Hypothalamus (tissue), 51 donors: ENCODE measurements around the gene ZNF316.
"Not testable (repeated sequence)": the region's sequence is repeated elsewhere in the genome, so short reads cannot be mapped to it uniquely, and the experiment has no call there.

ENCODE experiments used
- DNase-seq, 51 donors: peaks; one replicate each; lab custom pipeline; 2025; lab: John Stamatoyannopoulos, UW

The ZNF316 gene

DNA sequence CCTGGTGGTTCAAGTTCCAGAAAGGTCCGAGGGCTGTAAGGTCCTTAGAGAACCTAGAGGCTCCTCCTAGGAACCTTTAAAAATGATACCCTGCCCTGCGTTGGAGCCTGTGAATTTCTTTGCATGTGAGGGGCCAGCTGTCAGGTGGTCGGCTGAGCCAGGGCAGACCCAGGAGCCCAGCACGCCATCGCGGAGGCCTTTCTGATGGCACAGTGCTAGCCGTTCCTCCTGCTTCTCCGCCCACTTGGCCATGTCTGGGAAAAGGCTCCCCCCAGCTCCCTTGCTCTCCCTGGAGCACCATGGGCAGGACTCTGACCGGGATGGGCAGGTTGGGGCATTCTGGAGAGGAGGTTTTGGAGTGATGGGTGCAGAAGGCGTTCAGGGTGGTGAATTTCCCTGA, 7.6 kb downstream of the ZNF316 start:
- no peak for DNase-seq

DNA sequence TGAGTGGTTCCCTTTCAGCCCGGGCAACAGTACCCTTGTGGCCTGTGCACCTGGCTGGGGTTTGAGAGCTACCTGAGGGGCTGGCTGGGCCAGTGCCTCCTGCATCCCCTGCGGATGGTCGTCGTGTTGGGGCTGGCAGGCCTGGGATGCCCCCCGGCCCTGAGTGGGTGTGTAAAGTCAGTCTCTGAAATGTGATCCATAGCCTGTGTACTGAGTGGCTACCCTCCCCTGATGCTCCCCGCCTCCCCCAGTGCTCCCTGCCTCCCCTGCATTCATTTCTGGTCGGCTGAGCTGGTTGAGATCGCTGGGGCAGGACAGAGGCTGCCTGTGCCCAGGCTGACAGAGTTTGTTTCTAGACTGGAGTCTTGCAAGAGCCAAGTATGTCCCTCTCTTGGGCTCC, 9.3 kb downstream of the ZNF316 start:
- no peak for DNase-seq

DNA sequence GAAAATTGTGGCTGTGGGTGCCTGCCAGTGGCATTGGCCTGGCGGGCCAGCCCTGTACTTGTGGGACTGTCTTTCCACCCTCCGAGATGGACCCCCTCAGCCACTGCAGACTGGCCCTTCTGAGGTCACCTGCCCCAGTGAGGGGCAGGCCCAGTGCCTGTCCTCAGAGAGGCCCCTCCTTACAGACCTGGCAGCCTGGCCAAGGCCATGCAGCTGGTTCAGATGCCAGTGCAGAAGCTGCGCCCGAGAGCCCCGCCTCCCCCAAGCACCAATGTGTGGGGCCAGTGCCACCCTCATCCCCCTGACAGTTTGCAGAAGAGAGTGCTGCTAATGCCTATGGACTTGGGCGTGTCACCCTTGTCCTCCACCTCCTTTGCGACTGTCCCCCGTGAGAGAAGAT, 10.0 kb downstream of the ZNF316 start:
- DNase-seq = no peak

DNA sequence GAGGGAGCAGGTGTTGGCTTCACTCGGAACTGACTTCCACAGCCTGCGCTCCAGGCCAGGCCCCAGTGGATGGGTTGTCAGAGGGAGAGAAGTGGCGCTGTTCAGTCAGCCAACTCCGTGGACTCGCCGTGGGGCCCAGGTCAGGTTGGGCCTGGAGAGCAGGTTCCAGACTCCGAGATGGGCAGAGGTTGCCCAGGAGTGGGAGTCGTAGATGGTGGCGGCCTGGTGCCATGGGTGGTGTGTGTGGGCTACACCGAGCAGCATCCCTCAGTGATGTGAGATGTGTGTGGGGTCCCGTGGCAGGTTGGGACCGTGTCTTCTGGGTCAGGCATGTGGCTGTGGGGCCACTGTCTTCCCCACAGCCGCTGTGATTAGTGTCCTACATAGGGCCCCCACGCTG, 10.4 kb downstream of the ZNF316 start:
- no peak for DNase-seq

DNA sequence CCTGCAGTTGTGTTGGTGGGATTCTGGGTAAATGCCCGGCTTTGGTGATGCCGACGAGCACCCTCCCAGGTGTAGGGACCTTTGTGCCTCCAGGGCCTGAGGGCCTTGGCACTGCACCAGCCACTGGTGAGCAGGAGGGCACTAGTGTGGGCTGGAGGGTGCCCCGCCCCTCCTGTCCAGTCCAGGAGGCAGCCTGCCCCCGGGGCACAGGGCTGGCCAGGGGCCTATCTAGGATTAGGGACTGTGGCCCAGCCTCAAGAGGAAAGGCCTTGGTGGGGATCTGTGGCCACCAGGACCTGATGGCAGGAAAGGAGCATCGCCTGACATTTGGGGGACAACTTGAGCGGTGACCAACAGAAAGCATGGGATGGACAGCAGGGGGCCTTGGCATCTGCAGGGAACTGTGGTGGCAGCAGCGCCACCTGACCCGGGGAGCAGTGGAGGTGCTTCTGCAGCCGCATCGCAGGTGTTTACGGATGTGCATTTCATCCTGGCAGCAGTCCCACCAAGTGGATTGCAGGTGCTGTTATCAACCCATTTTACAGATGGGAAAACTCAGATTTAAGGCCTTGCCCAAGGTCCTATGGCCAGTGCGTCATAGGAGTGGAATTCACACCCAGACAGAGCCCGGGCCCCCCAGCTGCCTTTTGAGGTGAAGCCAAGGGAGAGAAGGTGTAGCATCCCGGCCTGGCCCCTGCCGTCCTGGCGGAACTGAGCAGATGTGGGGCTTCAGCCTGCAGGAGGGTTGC, 11.1 kb downstream of the ZNF316 start:
- DNase-seq = no peak

DNA sequence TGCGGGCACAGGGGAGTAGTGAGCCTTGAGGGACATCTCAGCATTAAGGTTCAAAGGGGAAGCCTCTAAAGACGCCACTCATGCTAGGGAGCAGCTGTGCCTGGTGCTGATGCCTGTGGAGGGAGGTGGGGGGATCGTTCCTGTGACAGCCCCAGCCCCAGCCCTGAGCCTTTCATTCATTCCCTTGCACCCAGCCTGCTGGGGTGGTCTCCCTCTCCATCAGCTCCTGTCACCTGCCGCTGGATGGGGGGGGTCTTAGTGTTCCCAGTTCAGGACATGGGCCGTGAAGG, 11.6 kb downstream of the ZNF316 start:
- DNase-seq = no peak

DNA sequence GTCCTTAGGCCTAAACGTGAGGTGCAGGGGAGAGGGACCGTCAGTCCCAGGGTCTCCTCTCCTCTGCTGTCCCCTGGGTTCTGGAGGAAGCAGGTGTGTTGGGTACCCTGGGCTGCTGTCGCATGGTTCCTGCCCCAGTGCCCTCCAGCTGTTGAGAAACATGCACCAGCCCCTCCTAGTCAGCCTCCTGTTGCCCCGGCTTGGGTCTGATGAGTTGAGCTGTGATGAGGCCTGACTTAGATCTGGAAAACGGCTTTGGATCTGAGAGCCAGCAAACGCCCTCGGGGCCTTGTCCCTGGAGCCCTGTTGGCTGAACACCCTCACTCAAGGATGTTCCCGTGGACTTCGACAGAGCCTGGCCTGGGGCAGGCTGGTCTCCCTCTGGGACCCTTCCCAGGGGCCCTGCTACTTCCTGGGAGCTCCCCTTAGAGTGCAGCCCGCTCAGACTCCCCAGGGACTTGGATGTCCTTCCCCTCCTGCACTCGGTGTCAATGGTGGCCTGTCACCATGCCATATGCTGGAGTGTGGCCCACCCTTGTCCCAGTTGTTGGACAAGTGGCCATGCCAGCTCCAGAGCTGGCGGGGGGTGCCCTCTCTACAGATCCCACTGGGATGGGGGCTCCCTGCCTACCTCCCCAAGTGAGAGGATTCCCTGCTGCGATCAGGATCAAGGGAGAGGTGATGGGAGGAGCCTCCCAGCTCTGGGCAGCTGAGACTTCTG, 12.3 kb downstream of the ZNF316 start:
- no peak for DNase-seq

DNA sequence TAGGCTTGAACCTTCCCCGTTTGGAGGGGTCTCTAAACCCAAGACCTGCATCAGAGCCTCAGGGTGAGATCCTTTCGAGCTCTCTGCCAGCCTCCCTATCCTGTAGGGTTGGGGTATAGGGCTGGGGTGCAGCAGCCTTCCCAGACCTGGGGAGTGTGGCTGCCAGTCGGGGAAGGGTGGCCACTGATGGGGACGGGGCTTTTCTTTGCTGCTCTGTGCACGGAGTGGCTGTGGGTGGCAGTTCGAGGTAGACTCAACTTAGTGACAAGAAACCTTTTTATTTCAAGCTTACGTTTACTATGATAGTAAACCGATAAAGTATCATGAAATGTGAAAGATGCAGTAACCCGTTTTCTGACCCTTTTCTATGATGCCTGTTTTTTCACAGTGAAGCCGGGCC, 13.0 kb downstream of the ZNF316 start:
- no peak for DNase-seq

DNA sequence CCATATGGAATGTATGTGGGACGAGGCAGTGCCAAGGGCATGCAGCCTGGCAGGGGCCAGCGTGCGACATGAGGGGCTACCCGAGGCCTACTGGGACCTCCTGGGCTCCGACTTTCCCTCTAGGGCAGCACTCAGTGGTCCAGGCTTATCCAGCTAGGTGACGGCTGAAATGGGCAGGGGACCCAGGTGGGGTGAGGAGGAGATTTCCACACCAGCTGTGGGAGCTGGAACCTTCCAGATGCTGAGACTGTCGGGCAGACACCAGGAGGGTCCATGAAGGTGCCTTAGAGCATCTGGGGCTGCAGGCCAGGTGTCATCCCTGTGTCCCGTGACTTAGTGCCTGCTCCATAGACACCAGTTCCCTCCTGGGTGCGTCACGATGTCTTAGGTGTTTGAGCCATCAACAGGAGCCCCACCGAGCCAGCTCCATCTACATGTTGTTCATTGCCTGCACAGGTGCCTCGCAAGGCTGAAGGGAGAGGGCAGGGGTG, 13.4 kb downstream of the ZNF316 start:
- no peak for DNase-seq

DNA sequence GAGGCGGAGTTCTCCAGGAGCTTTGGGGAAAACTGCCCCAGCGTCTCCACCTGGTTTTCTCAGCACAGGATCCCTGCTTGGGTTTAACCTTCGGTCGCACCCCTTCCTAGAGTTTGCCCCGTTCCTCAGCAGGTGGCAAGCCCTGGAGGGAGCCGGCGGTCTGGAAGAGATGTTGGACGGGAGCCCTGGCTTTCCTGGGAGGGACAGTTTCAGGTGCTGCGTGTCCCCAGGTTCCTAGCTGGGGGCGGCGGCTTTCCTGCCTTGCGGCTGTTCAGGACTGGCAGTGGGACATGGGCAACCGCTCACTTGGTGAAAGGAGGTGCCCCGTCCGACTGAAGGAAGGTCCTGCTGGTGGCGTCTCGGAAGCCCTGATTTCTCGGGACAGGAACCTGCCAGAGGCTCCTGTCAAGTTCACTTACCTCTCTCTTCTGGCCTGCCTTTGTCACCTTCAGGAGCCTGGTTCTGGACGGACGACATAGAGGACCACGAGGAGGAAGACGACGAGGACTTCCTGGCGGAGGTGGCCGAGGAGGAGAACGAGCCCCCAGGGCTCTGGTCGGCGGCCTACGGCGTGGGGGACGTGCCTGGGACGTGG, 14.8 kb downstream of the ZNF316 start:
- no peak for DNase-seq

DNA sequence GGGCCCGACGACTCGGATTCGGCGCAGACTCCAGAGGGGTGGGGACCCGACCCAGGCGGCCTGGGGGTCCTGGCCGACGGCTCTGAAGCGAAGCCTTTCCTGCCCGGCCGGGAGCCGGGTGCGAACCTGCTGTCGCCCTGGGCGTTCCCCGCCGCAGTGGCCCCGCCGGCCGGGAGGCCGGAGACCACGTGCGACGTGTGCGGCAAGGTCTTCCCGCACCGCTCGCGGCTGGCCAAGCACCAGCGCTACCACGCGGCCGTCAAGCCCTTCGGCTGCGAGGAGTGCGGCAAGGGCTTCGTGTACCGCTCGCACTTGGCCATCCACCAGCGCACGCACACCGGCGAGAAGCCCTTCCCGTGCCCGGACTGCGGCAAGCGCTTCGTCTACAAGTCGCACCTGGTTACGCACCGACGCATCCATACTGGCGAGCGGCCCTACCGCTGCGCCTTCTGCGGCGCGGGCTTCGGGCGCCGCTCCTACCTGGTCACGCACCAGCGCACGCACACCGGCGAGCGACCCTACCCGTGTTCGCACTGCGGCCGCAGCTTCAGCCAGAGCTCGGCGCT, 15.4 kb downstream of the ZNF316 start:
- no peak for DNase-seq

DNA sequence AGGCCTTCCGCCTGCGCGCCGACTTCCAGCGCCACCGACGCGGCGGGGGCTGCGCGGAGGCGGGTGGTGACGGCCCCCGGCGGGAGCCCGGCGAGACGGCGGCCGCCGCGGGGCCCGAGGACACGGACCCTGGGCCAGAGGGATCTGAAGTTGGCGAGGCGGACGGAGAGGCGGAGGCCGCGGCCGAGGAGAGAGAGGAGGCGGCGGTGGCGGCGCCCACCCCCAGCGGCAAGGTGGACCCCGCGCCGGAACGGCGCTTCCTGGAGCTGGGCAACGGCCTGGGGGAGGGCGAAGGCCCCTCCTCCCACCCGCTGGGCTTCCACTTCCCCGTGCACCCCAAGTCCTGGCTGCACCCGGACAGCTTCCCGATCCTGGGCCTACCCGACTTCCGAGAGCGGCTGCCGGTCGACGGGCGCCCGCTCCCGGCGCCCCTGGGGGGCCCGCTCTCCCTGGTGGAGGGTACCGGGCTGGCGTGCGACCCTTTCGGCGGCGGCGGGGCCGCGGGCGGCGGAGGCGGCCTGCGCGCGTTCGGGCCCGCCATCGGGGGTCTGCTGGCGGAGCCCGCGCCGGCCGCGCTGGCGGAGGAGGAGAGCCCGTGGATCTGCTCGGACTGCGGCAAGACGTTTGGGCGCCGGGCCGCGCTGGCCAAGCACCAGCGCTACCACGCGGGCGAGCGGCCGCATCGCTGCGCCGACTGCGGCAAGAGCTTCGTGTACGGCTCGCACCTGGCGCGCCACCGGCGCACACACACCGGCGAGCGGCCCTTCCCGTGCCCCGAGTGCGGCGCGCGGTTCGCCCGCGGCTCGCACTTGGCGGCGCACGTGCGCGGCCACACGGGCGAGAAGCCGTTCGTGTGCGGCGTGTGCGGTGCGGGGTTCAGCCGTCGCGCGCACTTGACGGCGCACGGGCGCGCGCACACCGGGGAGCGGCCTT, 16.2 kb downstream of the ZNF316 start:
- DNase-seq = no peak

DNA sequence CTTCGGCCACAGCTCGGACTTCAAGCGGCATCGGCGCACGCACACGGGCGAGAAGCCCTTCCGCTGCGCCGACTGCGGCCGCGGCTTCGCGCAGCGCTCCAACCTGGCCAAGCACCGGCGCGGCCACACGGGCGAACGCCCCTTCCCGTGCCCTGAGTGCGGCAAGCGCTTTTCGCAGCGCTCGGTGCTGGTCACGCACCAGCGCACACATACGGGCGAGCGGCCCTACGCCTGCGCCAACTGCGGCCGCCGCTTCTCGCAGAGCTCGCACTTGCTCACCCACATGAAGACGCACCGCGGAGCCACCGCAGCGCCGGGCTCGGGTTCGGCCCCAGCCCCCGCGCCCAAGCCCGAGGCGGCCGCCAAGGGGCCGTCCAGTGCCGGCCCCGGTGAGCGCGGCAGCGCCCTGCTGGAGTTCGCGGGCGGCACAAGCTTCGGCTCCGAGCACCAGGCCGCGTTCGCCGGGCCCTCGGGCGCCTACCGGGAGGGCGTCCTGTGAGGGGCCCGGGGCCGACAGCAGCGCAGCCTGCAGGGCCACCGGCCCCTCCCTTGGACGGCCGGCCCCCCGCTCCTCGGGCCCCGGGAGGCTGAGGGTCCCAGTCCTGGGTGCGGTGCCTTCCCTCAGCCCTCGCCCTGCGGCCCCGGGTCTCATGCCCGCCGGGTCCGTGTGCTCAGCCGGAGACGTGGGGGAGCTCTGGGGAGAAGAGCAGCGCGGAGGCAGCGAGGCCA, 17.2 kb downstream of the ZNF316 start:
- no peak for DNase-seq

DNA sequence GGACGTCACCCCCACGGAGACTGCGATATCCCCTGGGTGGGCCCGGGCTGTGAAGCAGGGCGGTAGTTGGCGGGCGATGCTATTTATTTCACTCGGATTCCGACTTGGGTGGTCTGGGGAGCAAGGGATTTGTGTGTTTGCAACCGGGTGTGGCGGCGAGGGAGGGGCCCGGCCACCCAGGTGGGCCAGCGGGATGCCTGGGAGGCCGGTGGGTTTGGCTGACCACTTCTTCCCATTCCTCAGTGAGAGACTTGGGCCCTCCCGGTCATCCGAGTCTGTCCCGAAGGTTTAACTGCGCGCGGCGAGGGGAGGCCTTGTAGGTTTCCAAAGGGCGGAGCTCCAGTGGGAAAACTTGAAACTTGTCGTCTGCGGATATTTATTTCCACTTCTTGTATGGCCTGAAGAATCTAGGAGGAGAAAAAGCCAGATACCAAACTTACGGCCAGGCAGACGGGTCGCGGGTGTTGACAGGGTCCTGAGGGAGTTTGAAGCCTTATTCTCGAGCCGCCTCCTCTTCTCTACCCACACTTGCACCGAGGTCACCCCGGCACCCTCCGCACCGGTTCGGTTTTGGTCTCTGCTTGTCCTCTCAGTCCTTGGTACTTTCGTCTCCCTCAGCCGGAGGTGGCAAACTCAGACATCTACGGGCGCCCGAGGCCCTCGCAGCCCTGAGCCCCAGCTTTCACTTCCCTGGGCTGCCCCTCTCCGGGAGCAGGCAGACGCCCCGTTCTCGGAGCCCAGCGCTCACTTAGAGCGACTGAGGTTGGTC, 17.9 kb downstream of the ZNF316 start:
- DNase-seq = no peak

DNA sequence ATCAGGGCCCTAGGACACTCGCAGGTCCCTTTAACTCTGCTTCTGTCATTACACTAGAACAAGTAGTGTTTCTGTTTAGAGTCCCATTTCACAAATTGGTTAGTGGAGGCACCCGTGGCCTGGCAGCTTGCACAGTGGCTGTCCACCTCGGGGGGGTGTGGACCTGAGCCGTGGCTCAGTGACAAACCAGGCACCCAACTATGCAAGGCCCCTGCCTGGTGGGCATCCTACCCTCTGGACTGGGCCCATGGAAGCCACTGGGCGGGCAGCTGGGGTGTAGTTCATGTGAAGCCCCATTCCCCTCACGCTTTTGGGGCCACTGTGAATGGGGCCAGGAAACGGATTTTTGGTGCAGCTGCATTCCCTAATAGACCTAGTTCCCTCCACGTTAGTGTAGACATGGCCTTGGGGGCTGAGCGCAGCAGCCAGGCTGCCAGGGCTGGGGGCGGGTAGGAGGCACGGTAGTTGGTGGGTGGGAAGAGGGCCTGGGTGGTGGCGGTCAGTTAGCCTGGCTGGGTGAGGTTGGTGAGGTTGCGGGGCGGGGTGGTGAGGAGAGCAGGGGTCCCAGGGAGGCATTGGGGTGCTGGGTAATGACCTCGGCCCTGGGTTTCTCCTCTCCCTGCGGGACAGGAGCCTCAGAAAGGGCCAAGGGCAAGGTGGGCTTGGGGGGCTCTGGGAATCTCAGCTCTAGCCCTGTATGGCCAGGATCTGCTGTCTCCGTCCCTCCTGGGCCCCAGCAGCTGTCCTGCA, 18.7 kb downstream of the ZNF316 start:
- no peak for DNase-seq

DNA sequence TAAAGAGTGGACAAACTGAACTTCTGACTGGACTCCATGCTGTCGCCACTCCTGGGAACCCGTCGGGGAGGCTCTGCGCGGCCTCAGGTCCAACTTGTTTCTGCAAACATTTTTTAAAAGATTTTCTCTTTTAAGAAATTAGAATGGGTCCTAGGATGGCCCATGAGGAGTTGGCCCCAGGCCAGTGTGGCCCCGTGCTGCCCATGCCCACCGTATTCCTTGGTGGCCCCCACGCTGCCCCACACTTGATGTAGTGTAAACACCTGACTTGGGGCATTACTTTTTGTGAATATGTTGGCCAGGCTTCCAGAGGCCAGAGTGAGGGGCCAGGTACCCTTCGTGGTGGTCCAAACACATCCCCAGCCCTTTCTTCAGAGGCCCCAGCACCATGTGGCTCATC, 19.3 kb downstream of the ZNF316 start:
- DNase-seq = no peak

DNA sequence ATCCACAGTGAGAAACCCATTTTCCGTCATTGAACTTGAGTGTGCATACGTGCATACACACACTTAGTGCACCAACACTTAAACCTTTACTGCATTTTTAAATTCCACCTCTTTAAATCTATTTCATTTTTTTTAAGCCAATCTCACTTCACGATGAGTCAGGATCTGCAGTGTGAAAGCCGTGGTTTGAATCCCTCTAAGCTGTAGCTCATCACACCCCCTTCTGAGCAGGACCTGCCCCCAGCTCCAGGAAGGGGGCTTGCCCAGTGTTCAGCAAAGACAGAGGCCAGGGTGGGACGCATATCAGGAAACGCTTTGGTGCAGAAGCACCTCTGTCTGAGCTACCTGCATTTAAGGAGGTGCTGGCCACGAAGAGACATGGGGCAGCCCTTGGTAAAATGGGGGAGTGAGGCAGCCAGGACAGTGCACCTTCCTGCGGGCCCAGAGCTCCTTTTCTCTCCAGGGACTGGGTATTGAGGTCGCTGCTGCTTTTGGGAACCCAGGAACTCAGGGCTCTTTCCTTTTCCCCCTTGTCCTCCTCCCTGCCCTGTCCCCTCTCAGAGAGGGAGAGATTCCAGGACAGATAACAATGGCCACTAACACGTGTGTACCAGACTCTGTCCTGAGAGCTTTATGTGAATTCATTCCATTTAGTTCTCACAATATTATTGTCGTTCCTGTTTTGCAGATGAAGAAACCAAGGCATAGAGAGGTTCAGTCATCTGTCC, 21.7 kb downstream of the ZNF316 start:
- no peak for DNase-seq

DNA sequence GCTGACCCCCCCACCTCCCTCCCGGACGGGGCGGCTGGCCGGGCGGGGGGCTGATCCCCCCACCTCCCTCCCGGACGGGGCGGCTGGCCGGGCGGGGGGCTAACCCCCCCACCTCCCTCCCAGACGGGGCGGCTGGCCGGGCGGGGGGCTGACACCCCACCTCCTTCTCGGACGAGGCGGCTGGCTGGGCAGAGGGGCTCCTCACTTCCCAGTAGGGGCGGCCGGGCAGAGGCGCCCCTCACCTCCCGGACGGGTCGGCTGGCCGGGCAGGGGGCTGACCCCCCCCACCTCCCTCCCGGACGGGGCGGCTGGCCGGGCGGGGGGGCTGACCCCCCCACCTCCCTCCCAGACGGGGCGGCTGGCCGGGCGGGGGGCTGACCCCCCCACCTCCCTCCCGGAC, 33.7 kb downstream of the ZNF316 start:
- DNase-seq = not testable (repeated sequence)
